WTC11 (cell line): Measurements from ENCODE around the gene TRPV5. TPM values are rescaled to one million over a fixed set of nuclear protein-coding genes. Genes with fewer than 3 reads are reported as not detected.

Source experiments
- ATAC-seq: fragments of 200-7000 bp; cut with Tn5 transposase; 2 replicates; pipeline ENCODE4 v1.10.0; 2021; ENCODE audit warnings: mild to moderate bottlenecking, moderate library complexity
- CTCF ChIA-PET: fragments of 300-600 bp; sonication (Branson Sonifier 250); formaldehyde crosslinking; loops from one replicate; lab custom pipeline; 2021; ENCODE audit warnings: antibody characterized with exemption; lab: Charles Lee
- POLR2A ChIA-PET: fragments of 350-600 bp; sonication (Branson Sonifier 250); formaldehyde crosslinking; loops from one replicate; lab custom pipeline; 2021; ENCODE audit warnings: antibody characterized with exemption; lab: Charles Lee
- DNase-seq: peaks from one replicate; pipeline ENCODE4 v3.0.0; 2021; ENCODE audit warnings: low spot score
- H3K27ac Mint-ChIP-seq: 2 replicates; pipeline ENCODE4 v1.8.0; 2021; ENCODE audit warnings: mixed read lengths
- H3K27me3 Mint-ChIP-seq: 2 replicates; pipeline ENCODE4 v1.8.0; 2021; ENCODE audit warnings: low read depth, mild to moderate bottlenecking, moderate library complexity, mixed read lengths
- H3K36me3 Mint-ChIP-seq: 2 replicates; pipeline ENCODE4 v1.8.0; 2021; ENCODE audit warnings: mixed read lengths
- H3K4me1 Mint-ChIP-seq: 2 replicates; pipeline ENCODE4 v1.8.0; 2022; ENCODE audit warnings: mixed read lengths
- H3K4me3 Mint-ChIP-seq: 2 replicates; pipeline ENCODE4 v1.8.0; 2021; ENCODE audit warnings: mild to moderate bottlenecking, moderate library complexity, mixed read lengths
- H3K9me3 Mint-ChIP-seq: 2 replicates; pipeline ENCODE4 v1.8.0; 2021; ENCODE audit warnings: mixed read lengths
- CREB1 ChIP-seq: sonication (generic); formaldehyde crosslinking; IDR thresholded peaks from 2 replicates; pipeline ENCODE4 v1.8.0; 2023; ENCODE audit warnings: mild to moderate bottlenecking, missing genetic modification reagents
- EMX1 ChIP-seq: fragments of 250-450 bp; sonication (Bioruptor Pico); IDR thresholded peaks from 2 replicates; pipeline ENCODE4 v1.8.0; 2021; ENCODE audit warnings: mild to moderate bottlenecking
- ESRRA ChIP-seq: sonication (generic); formaldehyde crosslinking; IDR thresholded peaks from 2 replicates; pipeline ENCODE4 v1.8.1; 2022; ENCODE audit warnings: mild to moderate bottlenecking, missing genetic modification reagents, borderline replicate concordance
- FOXJ3 ChIP-seq: sonication (generic); formaldehyde crosslinking; IDR thresholded peaks from 2 replicates; pipeline ENCODE4 v1.9.0; 2021; ENCODE audit warnings: missing genetic modification reagents, mild to moderate bottlenecking, borderline replicate concordance
- FOXK1 ChIP-seq: sonication (generic); formaldehyde crosslinking; IDR thresholded peaks from 2 replicates; pipeline ENCODE4 v1.8.0; 2022; ENCODE audit warnings: mild to moderate bottlenecking, moderate library complexity, missing genetic modification reagents
- GABPB1 ChIP-seq: sonication (generic); formaldehyde crosslinking; IDR thresholded peaks from 2 replicates; pipeline ENCODE4 v1.8.1; 2023; ENCODE audit warnings: mild to moderate bottlenecking, missing genetic modification reagents
- GTF2I ChIP-seq: fragments of 250-450 bp; sonication (Bioruptor Pico); conservative IDR thresholded peaks from 2 replicates; pipeline ENCODE4 v1.4.0; 2021; ENCODE audit warnings: mild to moderate bottlenecking
- HMGA2 ChIP-seq: fragments of 250-450 bp; sonication (Bioruptor Pico); IDR thresholded peaks from 2 replicates; pipeline ENCODE4 v1.4.0; 2021; ENCODE audit warnings: mild to moderate bottlenecking, moderate library complexity
- MYBL2 ChIP-seq: sonication (generic); formaldehyde crosslinking; IDR thresholded peaks from 2 replicates; pipeline ENCODE4 v1.8.1; 2023; ENCODE audit warnings: mild to moderate bottlenecking, moderate library complexity, missing genetic modification reagents
- NFYB ChIP-seq: sonication (generic); formaldehyde crosslinking; conservative IDR thresholded peaks from 2 replicates; pipeline ENCODE4 v1.8.0; 2022; ENCODE audit warnings: low read depth, missing genetic modification reagents
- NR1H2 ChIP-seq: sonication (generic); formaldehyde crosslinking; IDR thresholded peaks from 2 replicates; pipeline ENCODE4 v1.9.0; 2021; ENCODE audit warnings: mild to moderate bottlenecking, moderate library complexity, missing genetic modification reagents
- NR2C2 ChIP-seq: sonication (generic); formaldehyde crosslinking; IDR thresholded peaks from 2 replicates; pipeline ENCODE4 v1.8.0; 2022; ENCODE audit warnings: mild to moderate bottlenecking, missing genetic modification reagents
- NR3C1 ChIP-seq: sonication (generic); formaldehyde crosslinking; conservative IDR thresholded peaks from 2 replicates; pipeline ENCODE4 v1.8.1; 2023; ENCODE audit warnings: low read depth, mild to moderate bottlenecking, missing genetic modification reagents
- OVOL2 ChIP-seq: fragments of 250-450 bp; sonication (Bioruptor Pico); IDR thresholded peaks from 2 replicates; pipeline ENCODE4 v1.9.0; 2021; ENCODE audit warnings: mild to moderate bottlenecking, borderline replicate concordance
- RORB ChIP-seq: fragments of 250-450 bp; sonication (Bioruptor Pico); IDR thresholded peaks from 2 replicates; pipeline ENCODE4 v1.9.0; 2021; ENCODE audit warnings: mild to moderate bottlenecking
- SP1 ChIP-seq: sonication (generic); formaldehyde crosslinking; conservative IDR thresholded peaks from 2 replicates; pipeline ENCODE4 v1.8.1; 2022; ENCODE audit warnings: missing genetic modification reagents
- TEAD1 ChIP-seq: sonication (generic); formaldehyde crosslinking; IDR thresholded peaks from 2 replicates; pipeline ENCODE4 v1.8.0; 2022; ENCODE audit warnings: mild to moderate bottlenecking, missing genetic modification reagents
- TEAD4 ChIP-seq: sonication (generic); formaldehyde crosslinking; IDR thresholded peaks from 2 replicates; pipeline ENCODE4 v1.8.0; 2022; ENCODE audit warnings: mild to moderate bottlenecking, missing genetic modification reagents
- TP53 ChIP-seq: sonication (generic); formaldehyde crosslinking; IDR thresholded peaks from 2 replicates; pipeline ENCODE4 v1.8.1; 2023; ENCODE audit warnings: mild to moderate bottlenecking, missing genetic modification reagents
- ZNF219 ChIP-seq: sonication (generic); formaldehyde crosslinking; IDR thresholded peaks from 2 replicates; pipeline ENCODE4 v1.8.0; 2023; ENCODE audit warnings: missing genetic modification reagents, mild to moderate bottlenecking, borderline replicate concordance
- ZNF423 ChIP-seq: fragments of 250-450 bp; sonication (Bioruptor Pico); IDR thresholded peaks from 2 replicates; pipeline ENCODE4 v2.1.2; 2022; ENCODE audit warnings: mild to moderate bottlenecking, moderate library complexity
- ZNF671 ChIP-seq: fragments of 250-450 bp; sonication (Bioruptor Pico); IDR thresholded peaks from 2 replicates; pipeline ENCODE4 v1.8.0; 2021; ENCODE audit warnings: mild to moderate bottlenecking
- total RNA-seq: library from RNA; stranded (reverse); gene quantifications from 3 replicates; pipeline ENCODE4 v1.2.3, GENCODE V29; 2021
- TF ChIP-seq, protein P1 (sequence below): sonication (generic); formaldehyde crosslinking; conservative IDR thresholded peaks from 2 replicates; pipeline ENCODE4 v1.8.1; 2022; ENCODE audit warnings: mild to moderate bottlenecking, missing genetic modification reagents
- TF ChIP-seq, protein P2 (sequence below): sonication (generic); formaldehyde crosslinking; IDR thresholded peaks from 2 replicates; pipeline ENCODE4 v1.8.0; 2022; ENCODE audit warnings: mild to moderate bottlenecking, missing genetic modification reagents
- TF ChIP-seq, protein P3 (sequence below): fragments of 250-450 bp; sonication (Bioruptor Pico); conservative IDR thresholded peaks from 2 replicates; pipeline ENCODE4 v1.9.0; 2021; ENCODE audit warnings: mild to moderate bottlenecking
- TF ChIP-seq, protein P4 (sequence below): sonication (generic); formaldehyde crosslinking; IDR thresholded peaks from 2 replicates; pipeline ENCODE4 v1.8.1; 2023; ENCODE audit warnings: mild to moderate bottlenecking, missing genetic modification reagents, borderline replicate concordance
- TF ChIP-seq, protein P5 (sequence below): sonication (generic); formaldehyde crosslinking; IDR thresholded peaks from 2 replicates; pipeline ENCODE4 v1.8.0; 2023; ENCODE audit warnings: missing genetic modification reagents, mild to moderate bottlenecking, borderline replicate concordance

The TRPV5 gene
- total RNA-seq, 1 experiment from 2014 or later: not detected

DNA sequence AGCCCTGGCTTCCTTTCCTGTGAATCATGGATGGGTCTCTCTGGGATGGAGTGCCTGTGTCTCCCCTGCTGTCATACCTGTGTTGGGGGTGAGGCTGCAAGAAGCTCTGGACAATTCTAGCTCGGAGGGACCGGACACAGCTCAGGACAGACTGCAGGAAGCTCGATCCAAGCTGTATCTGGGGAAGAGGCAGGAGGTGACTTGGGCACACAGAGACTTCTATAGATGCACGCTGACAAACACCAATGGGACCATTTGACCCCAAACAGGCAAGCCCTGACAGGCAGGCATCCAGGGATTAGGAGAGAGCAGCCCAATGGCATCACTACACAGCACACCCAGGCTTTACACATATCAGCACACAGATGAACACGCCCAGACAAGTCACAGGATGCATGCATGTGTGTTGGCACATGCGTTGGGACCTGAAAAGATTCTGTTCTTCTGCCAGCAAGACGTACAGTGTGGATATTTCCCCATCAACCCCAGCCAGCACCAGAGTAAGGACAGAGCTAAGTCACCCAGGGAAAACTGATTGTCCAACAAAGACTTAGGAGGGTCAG, 10.2 kb upstream of the TRPV5 start:
- H3K36me3 Mint-ChIP-seq: no peaks in the 10 kb centered on the region
- H3K9me3 Mint-ChIP-seq: no peaks in the 10 kb centered on the region
- DNase-seq: no peak
- POLR2A ChIA-PET: no interaction called here
- H3K4me3 Mint-ChIP-seq: no peak overlapping the region
- TF ChIP-seq EMX1 (CRISPR knock-in tag): no peak
- TF ChIP-seq MYBL2 (CRISPR knock-in tag): no peak
- TF ChIP-seq TEAD1 (CRISPR knock-in tag): no peak
- no peak for TF ChIP-seq GABPB1 (CRISPR knock-in tag)
- TF ChIP-seq ESRRA (CRISPR knock-in tag): no peak
- TF ChIP-seq ZNF219 (CRISPR knock-in tag): no peak
- TF ChIP-seq, protein P1, sequence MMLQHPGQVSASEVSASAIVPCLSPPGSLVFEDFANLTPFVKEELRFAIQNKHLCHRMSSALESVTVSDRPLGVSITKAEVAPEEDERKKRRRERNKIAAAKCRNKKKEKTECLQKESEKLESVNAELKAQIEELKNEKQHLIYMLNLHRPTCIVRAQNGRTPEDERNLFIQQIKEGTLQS: no peak
- no peak for TF ChIP-seq TEAD4
- TF ChIP-seq NR2C2 (CRISPR knock-in tag): no peak
- no peak for TF ChIP-seq HMGA2 (CRISPR knock-in tag)
- TF ChIP-seq FOXK1 (CRISPR knock-in tag): no peak
- no peak for TF ChIP-seq NFYB (CRISPR knock-in tag)
- no peak for TF ChIP-seq NR3C1 (CRISPR knock-in tag)
- TF ChIP-seq SP1 (CRISPR knock-in tag): no peak
- TF ChIP-seq GTF2I (CRISPR knock-in tag): no peak
- TF ChIP-seq RORB (CRISPR knock-in tag): no peak
- TF ChIP-seq, protein P2, sequence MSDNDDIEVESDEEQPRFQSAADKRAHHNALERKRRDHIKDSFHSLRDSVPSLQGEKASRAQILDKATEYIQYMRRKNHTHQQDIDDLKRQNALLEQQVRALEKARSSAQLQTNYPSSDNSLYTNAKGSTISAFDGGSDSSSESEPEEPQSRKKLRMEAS (CRISPR knock-in tag): no peak
- TF ChIP-seq, protein P3, sequence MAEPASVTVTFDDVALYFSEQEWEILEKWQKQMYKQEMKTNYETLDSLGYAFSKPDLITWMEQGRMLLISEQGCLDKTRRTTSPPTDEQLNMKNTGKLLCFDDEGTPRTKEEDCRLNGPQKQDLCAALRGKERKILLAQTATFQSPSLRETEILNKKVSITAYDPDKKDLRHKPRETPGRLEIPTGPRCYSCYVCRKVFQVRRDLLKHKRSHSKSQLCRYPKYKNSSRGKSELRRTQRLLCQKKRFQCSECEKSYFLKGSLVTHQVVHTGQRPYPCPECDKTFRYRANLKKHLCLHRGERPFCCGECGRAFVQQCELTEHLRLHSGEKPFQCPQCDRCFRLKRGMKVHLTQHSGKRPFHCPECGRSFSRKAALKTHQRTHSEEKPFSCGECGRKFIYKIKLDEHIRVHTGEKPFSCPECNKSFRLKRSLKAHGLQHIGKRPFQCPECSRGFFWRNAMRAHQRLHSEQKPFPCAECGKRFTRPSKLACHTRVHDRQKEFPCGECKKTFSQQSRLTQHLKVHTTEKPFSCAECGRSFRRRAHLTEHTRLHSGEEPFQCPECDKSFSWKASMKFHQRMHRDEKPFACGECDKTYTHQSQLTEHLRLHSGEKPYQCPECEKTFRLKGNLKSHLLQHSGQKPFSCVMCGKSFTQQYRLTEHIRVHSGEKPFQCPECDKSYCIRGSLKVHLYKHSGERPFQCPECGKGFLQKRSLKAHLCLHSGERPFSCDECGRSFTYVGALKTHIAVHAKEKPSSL (CRISPR knock-in tag): no peak
- TF ChIP-seq, all 79 proteins: peak for 0
- CTCF ChIA-PET: interaction anchor here (1.0 to 1.1 kb wide), 3 partner anchors 10 to 18 kb away, joined by 3 read pairs; partner anchors contain the start of gene TRPV5
- no peak overlapping the region; the same call in 1 of the 2 replicates for H3K27ac Mint-ChIP-seq
- no peaks in the 10 kb centered on the region; the same call in 1 of the 2 replicates for H3K27me3 Mint-ChIP-seq
- H3K4me1 Mint-ChIP-seq: no peaks in the 10 kb centered on the region
- no peak for ATAC-seq

DNA sequence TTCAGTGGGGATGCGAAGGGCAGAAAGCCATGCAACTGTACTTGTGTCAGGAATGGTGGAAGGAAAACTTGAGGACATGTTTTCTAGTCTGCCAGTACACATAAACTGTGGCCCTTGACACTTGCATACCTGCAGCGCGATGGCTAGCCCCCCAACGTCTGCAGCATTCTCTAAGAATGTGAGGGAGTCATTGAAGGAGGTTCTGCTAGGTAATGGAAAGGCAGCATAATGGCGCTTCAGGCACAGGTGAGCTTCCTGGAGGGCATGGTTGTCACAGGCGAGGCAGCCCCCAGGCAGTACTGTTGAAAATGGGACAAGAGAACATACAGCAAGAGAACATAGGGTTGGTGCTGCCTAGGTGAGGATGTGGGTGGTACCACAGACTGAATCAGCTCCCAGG, 9.2 kb upstream of the TRPV5 start:
- DNase-seq: no peak
- no peak for ATAC-seq
- Mint-ChIP-seq H3K36me3 (no peaks in the 10 kb centered on the region), H3K9me3 (no peaks in the 10 kb centered on the region), H3K4me3 (no peak overlapping the region), H3K27me3 (no peaks in the 10 kb centered on the region; the same call in 1 of the 2 replicates), H3K27ac (no peak overlapping the region), H3K4me1 (no peaks in the 10 kb centered on the region)
- ChIA-PET POLR2A (no interaction called here), CTCF (interaction anchor here (0.6 kb wide), 1 partner anchor 472 kb away, joined by 3 read pairs; no protein-coding TSS in a partner anchor)
- TF ChIP-seq NR1H2 (CRISPR knock-in tag): no peak
- TF ChIP-seq ZNF671: no peak
- no peak for TF ChIP-seq OVOL2
- TF ChIP-seq, protein P4, sequence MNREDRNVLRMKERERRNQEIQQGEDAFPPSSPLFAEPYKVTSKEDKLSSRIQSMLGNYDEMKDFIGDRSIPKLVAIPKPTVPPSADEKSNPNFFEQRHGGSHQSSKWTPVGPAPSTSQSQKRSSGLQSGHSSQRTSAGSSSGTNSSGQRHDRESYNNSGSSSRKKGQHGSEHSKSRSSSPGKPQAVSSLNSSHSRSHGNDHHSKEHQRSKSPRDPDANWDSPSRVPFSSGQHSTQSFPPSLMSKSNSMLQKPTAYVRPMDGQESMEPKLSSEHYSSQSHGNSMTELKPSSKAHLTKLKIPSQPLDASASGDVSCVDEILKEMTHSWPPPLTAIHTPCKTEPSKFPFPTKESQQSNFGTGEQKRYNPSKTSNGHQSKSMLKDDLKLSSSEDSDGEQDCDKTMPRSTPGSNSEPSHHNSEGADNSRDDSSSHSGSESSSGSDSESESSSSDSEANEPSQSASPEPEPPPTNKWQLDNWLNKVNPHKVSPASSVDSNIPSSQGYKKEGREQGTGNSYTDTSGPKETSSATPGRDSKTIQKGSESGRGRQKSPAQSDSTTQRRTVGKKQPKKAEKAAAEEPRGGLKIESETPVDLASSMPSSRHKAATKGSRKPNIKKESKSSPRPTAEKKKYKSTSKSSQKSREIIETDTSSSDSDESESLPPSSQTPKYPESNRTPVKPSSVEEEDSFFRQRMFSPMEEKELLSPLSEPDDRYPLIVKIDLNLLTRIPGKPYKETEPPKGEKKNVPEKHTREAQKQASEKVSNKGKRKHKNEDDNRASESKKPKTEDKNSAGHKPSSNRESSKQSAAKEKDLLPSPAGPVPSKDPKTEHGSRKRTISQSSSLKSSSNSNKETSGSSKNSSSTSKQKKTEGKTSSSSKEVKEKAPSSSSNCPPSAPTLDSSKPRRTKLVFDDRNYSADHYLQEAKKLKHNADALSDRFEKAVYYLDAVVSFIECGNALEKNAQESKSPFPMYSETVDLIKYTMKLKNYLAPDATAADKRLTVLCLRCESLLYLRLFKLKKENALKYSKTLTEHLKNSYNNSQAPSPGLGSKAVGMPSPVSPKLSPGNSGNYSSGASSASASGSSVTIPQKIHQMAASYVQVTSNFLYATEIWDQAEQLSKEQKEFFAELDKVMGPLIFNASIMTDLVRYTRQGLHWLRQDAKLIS: no peak
- TF ChIP-seq, protein P5, sequence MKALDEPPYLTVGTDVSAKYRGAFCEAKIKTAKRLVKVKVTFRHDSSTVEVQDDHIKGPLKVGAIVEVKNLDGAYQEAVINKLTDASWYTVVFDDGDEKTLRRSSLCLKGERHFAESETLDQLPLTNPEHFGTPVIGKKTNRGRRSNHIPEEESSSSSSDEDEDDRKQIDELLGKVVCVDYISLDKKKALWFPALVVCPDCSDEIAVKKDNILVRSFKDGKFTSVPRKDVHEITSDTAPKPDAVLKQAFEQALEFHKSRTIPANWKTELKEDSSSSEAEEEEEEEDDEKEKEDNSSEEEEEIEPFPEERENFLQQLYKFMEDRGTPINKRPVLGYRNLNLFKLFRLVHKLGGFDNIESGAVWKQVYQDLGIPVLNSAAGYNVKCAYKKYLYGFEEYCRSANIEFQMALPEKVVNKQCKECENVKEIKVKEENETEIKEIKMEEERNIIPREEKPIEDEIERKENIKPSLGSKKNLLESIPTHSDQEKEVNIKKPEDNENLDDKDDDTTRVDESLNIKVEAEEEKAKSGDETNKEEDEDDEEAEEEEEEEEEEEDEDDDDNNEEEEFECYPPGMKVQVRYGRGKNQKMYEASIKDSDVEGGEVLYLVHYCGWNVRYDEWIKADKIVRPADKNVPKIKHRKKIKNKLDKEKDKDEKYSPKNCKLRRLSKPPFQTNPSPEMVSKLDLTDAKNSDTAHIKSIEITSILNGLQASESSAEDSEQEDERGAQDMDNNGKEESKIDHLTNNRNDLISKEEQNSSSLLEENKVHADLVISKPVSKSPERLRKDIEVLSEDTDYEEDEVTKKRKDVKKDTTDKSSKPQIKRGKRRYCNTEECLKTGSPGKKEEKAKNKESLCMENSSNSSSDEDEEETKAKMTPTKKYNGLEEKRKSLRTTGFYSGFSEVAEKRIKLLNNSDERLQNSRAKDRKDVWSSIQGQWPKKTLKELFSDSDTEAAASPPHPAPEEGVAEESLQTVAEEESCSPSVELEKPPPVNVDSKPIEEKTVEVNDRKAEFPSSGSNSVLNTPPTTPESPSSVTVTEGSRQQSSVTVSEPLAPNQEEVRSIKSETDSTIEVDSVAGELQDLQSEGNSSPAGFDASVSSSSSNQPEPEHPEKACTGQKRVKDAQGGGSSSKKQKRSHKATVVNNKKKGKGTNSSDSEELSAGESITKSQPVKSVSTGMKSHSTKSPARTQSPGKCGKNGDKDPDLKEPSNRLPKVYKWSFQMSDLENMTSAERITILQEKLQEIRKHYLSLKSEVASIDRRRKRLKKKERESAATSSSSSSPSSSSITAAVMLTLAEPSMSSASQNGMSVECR (CRISPR knock-in tag): no peak
- no peak for TF ChIP-seq FOXJ3 (CRISPR knock-in tag)
- no peak for TF ChIP-seq ZNF423 (CRISPR knock-in tag)
- no peak for TF ChIP-seq TEAD4
- no peak for TF ChIP-seq NR2C2 (CRISPR knock-in tag)
- no peak for TF ChIP-seq TP53 (CRISPR knock-in tag)
- TF ChIP-seq CREB1: no peak
